Astrocyte (in vitro differentiated cells and primary cell): ENCODE data around the gene VASH2.

Experiments used
- CTCF ChIP-seq: IDR thresholded peaks from 2 replicates; pipeline ENCODE4 v1.5.1; 2011; ENCODE audit warnings: low read depth, mild to moderate bottlenecking, inconsistent platforms, low read length, moderate library complexity; ENCODE audit not compliant: insufficient read depth
- EZH2 ChIP-seq: IDR thresholded peaks from 2 replicates; pipeline ENCODE4 v1.6.1; 2012; ENCODE audit warnings: mild to moderate bottlenecking, low read length, inconsistent platforms; ENCODE audit not compliant: insufficient read depth

- TF ChIP-seq CTCF (no peak), EZH2 (peak; percentile 53)
Observed at GRCh38 chr1:212951126-212951946, 995 bp downstream of the VASH2 start.
